H1 (cell line): ENCODE results near the gene TSEN54. TPM values are rescaled to one million over a fixed set of nuclear protein-coding genes. Genes with fewer than 3 reads are reported as not detected.

Experiments used
- CTCF ChIA-PET: fragments of 300-600 bp; sonication (Branson Sonifier 250); formaldehyde crosslinking; loops from one replicate; lab custom pipeline; 2021; ENCODE audit not compliant: partially characterized antibody; lab: Charles Lee
- POLR2A ChIA-PET: fragments of 300-600 bp; sonication (Branson Sonifier 250); formaldehyde crosslinking; loops from one replicate; lab custom pipeline; 2021; ENCODE audit warnings: inconsistent platforms; ENCODE audit not compliant: partially characterized antibody; lab: Charles Lee
- DNase-seq, 2 experiments: peaks; one replicate each; pipeline versions ENCODE4 v3.0.0 to v3.0.0-alpha.2; 2010 to 2022; ENCODE audit warnings: low spot score in 2 of 2, low read depth in 1 of 2, mixed read lengths in 1 of 2
- FAIRE-seq: peaks from 2 replicates; lab custom pipeline; 2011; peaks lifted over from hg19 to GRCh38; lab: Jason Lieb, UNC
- H2AFZ ChIP-seq: 2 replicates; pipeline ENCODE4 v1.8.1; 2012; ENCODE audit warnings: low read length, inconsistent platforms
- H2AK5ac ChIP-seq: 2 replicates; pipeline ENCODE4 v1.6.1; 2013; ENCODE audit warnings: low read depth, low read length
- H2BK120ac ChIP-seq: replicated peaks from 2 replicates; pipeline ENCODE3; 2013; ENCODE audit warnings: low read depth, low read length, inconsistent platforms
- H2BK12ac ChIP-seq: 2 replicates; pipeline ENCODE4 v1.6.1; 2013; ENCODE audit warnings: low read depth, low read length
- H2BK15ac ChIP-seq: 2 replicates; pipeline ENCODE4 v1.6.1; 2013; ENCODE audit warnings: low read length
- H2BK20ac ChIP-seq: 2 replicates; pipeline ENCODE4 v1.6.1; 2013; ENCODE audit warnings: low read length
- H2BK5ac ChIP-seq: 2 replicates; pipeline ENCODE4 v1.6.1; 2013; ENCODE audit warnings: low read depth, low read length
- H3K14ac ChIP-seq: 2 replicates; pipeline ENCODE4 v1.6.1; 2013; ENCODE audit warnings: inconsistent platforms; ENCODE audit not compliant: insufficient read length
- H3K18ac ChIP-seq: 2 replicates; pipeline ENCODE4 v1.6.1; 2013; ENCODE audit warnings: low read length; ENCODE audit errors: extremely low read depth
- H3K23ac ChIP-seq: 2 replicates; pipeline ENCODE4 v1.6.1; 2013; ENCODE audit warnings: inconsistent platforms; ENCODE audit not compliant: insufficient read length
- H3K23me2 ChIP-seq: 2 replicates; pipeline ENCODE4 v1.6.1; 2013; ENCODE audit warnings: low read depth, low read length
- H3K27ac ChIP-seq: 2 replicates; pipeline ENCODE4 v1.6.1; 2011; ENCODE audit warnings: low read depth, low read length, inconsistent platforms
- H3K27me3 ChIP-seq, 4 experiments: replicated peaks in 1 of 4; 1 replicate in 1 of 4; 2 replicates in 3 of 4; pipeline versions ENCODE4 v1.6.1 to v1.8.1; 2011 to 2013; ENCODE audit warnings: low read length in 3 of 4, mild to moderate bottlenecking in 3 of 4, inconsistent platforms in 2 of 4, mixed read lengths in 2 of 4, moderate library complexity in 1 of 4; ENCODE audit not compliant: control insufficient read depth in 3 of 4, insufficient read depth in 3 of 4; ENCODE audit errors: extremely low read depth in 1 of 4
- H3K36me3 ChIP-seq, 4 experiments: 2 replicates each; pipeline versions ENCODE4 v1.6.1 to v1.8.1; 2011 to 2013; ENCODE audit warnings: mild to moderate bottlenecking in 4 of 4, low read length in 3 of 4, moderate library complexity in 2 of 4, control low read depth in 1 of 4, inconsistent platforms in 1 of 4; ENCODE audit not compliant: insufficient read depth in 4 of 4, control insufficient read depth in 2 of 4
- H3K4ac ChIP-seq: replicated peaks from 2 replicates; pipeline ENCODE3; 2013; ENCODE audit warnings: low read length, low read depth, mixed read lengths, inconsistent platforms; ENCODE audit not compliant: insufficient read length
- H3K4me1 ChIP-seq, 4 experiments: replicated peaks in 1 of 4; 1 replicate in 1 of 4; 2 replicates in 3 of 4; pipeline versions ENCODE4 v1.6.1 to v1.8.1; 2011 to 2013; ENCODE audit warnings: low read length in 3 of 4, inconsistent platforms in 2 of 4, mixed read lengths in 1 of 4; ENCODE audit not compliant: insufficient read depth in 4 of 4, control insufficient read depth in 3 of 4
- H3K4me2 ChIP-seq, 2 experiments: 2 replicates each; pipeline versions ENCODE4 v1.6.1 to v1.8.1; 2011 to 2013; ENCODE audit warnings: low read depth in 2 of 2, low read length in 2 of 2, control low read depth in 1 of 2, inconsistent platforms in 1 of 2, mild to moderate bottlenecking in 1 of 2; ENCODE audit not compliant: insufficient read depth in 1 of 2
- H3K4me3 ChIP-seq, 4 experiments: fragments of 200-600, 300-600 bp in 1 of 4; sonication (generic), shearing (Covaris generic), sonication (Bioruptor Twin) in 1 of 4; 2 replicates each; pipeline versions ENCODE4 v1.5.1 to v1.8.1; 2011 to 2016; ENCODE audit warnings: low read length in 4 of 4, low read depth in 3 of 4, control low read depth in 2 of 4, inconsistent platforms in 2 of 4, mild to moderate bottlenecking in 2 of 4, mixed read lengths in 1 of 4, moderate library complexity in 1 of 4; ENCODE audit not compliant: insufficient read depth in 2 of 4; ENCODE audit errors: extremely low read depth in 1 of 4
- H3K56ac ChIP-seq: replicated peaks from 2 replicates; pipeline ENCODE3; 2013; ENCODE audit warnings: low read depth, mild to moderate bottlenecking, mixed read lengths, low read length, inconsistent platforms; ENCODE audit not compliant: insufficient read length
- H3K79me1 ChIP-seq: 2 replicates; pipeline ENCODE4 v1.6.1; 2013; ENCODE audit warnings: low read depth, low read length, control low read depth
- H3K79me2 ChIP-seq, 2 experiments: 2 replicates each; pipeline versions ENCODE4 v1.6.1 to v1.8.1; 2012 to 2013; ENCODE audit warnings: low read length in 2 of 2, mild to moderate bottlenecking in 2 of 2, inconsistent platforms in 1 of 2; ENCODE audit not compliant: insufficient read depth in 2 of 2, control insufficient read depth in 1 of 2
- H3K9ac ChIP-seq, 4 experiments: replicated peaks in 1 of 4; 1 replicate in 1 of 4; 2 replicates in 3 of 4; pipeline versions ENCODE4 v1.6.1 to v1.8.1; 2011 to 2013; ENCODE audit warnings: low read depth in 3 of 4, low read length in 3 of 4, control low read depth in 2 of 4, mild to moderate bottlenecking in 2 of 4, moderate library complexity in 2 of 4, inconsistent platforms in 1 of 4; ENCODE audit errors: extremely low read depth in 1 of 4
- H3K9me3 ChIP-seq, 2 experiments: 2 replicates each; pipeline versions ENCODE4 v1.6.1 to v1.8.1; 2012 to 2013; ENCODE audit warnings: mild to moderate bottlenecking in 2 of 2, moderate library complexity in 2 of 2, control low read depth in 1 of 2, inconsistent platforms in 1 of 2, low read depth in 1 of 2, low read length in 1 of 2, mixed read lengths in 1 of 2; ENCODE audit not compliant: insufficient read depth in 2 of 2
- H4K20me1 ChIP-seq, 2 experiments: replicated peaks in 1 of 2; 2 replicates each; pipeline versions ENCODE3 to v1.8.1; 2011 to 2013; ENCODE audit warnings: inconsistent platforms in 2 of 2, low read length in 2 of 2, mild to moderate bottlenecking in 1 of 2; ENCODE audit not compliant: insufficient read depth in 2 of 2, control insufficient read depth in 1 of 2
- H4K5ac ChIP-seq: 2 replicates; pipeline ENCODE4 v1.6.1; 2013; ENCODE audit warnings: low read length, low read depth, mixed read lengths, inconsistent platforms; ENCODE audit not compliant: insufficient read length
- H4K8ac ChIP-seq: 2 replicates; pipeline ENCODE4 v1.8.0; 2013; ENCODE audit warnings: mild to moderate bottlenecking, moderate library complexity, low read length, inconsistent platforms; ENCODE audit not compliant: insufficient read depth; ENCODE audit errors: extremely low read depth
- H4K91ac ChIP-seq: replicated peaks from 2 replicates; pipeline ENCODE3; 2013; ENCODE audit warnings: low read length, mixed read lengths, inconsistent platforms; ENCODE audit not compliant: insufficient read length
- CEBPB ChIP-seq: IDR thresholded peaks from 2 replicates; pipeline ENCODE4 v1.6.1; 2012; ENCODE audit warnings: low read depth, low read length
- CHD2 ChIP-seq: IDR thresholded peaks from 2 replicates; pipeline ENCODE4 v1.6.1; 2012; ENCODE audit warnings: low read length, improper control_type of control experiment
- CREB1 ChIP-seq: IDR thresholded peaks from 2 replicates; pipeline ENCODE4 v1.6.1; 2012; ENCODE audit warnings: inconsistent platforms
- EP300 ChIP-seq, 2 experiments: IDR thresholded peaks; 1 replicate in 1 of 2; 2 replicates in 1 of 2; pipeline ENCODE4 v1.6.1; 2011 to 2012; ENCODE audit warnings: low read depth in 2 of 2, low read length in 2 of 2, mild to moderate bottlenecking in 2 of 2, borderline replicate concordance in 1 of 2, inconsistent platforms in 1 of 2, moderate library complexity in 1 of 2
- KDM1A ChIP-seq: fragments of 200-600, 300-600 bp; sonication (generic); IDR thresholded peaks from 2 replicates; pipeline ENCODE4 v1.7.1; 2016; ENCODE audit warnings: mild to moderate bottlenecking, low read length, borderline replicate concordance
- POU5F1 ChIP-seq: IDR thresholded peaks from 2 replicates; pipeline ENCODE4 v1.6.1; 2011; ENCODE audit warnings: low read depth, mild to moderate bottlenecking, low read length, moderate library complexity
- SAP30 ChIP-seq: fragments of 300-600 bp; sonication (generic); IDR thresholded peaks from 2 replicates; pipeline ENCODE4 v1.7.1; 2012; ENCODE audit warnings: low read length, moderate library complexity, mild to moderate bottlenecking, inconsistent platforms; ENCODE audit not compliant: insufficient read depth, insufficient replicate concordance
- SIX5 ChIP-seq: IDR thresholded peaks from 2 replicates; pipeline ENCODE4 v1.6.1; 2011; ENCODE audit warnings: mild to moderate bottlenecking, low read depth, low read length
- SP1 ChIP-seq: IDR thresholded peaks from 2 replicates; pipeline ENCODE4 v1.6.1; 2011; ENCODE audit warnings: low read depth, low read length
- SP2 ChIP-seq: IDR thresholded peaks from 2 replicates; pipeline ENCODE4 v1.6.1; 2012; ENCODE audit warnings: mild to moderate bottlenecking, low read length, inconsistent platforms
- SUZ12 ChIP-seq: fragments of 200-600 bp; sonication (generic); IDR thresholded peaks from 2 replicates; pipeline ENCODE4 v1.6.1; 2012; ENCODE audit warnings: mild to moderate bottlenecking, inconsistent platforms, low read length, moderate library complexity, mixed read lengths
- TEAD4 ChIP-seq: IDR thresholded peaks from 2 replicates; pipeline ENCODE4 v1.6.1; 2012; ENCODE audit warnings: low read depth, low read length, inconsistent platforms, mixed read lengths
- YY1 ChIP-seq: IDR thresholded peaks from 2 replicates; pipeline ENCODE4 v1.6.1; 2011; ENCODE audit warnings: low read depth, mild to moderate bottlenecking, low read length
- ZNF274 ChIP-seq: IDR thresholded peaks from 2 replicates; pipeline ENCODE4 v1.7.0; 2012; ENCODE audit warnings: low read length, borderline replicate concordance; ENCODE audit errors: extremely low read depth
- WGBS, 2 experiments: shearing (Covaris generic) in 1 of 2; methylation state at CpG; one replicate each; pipeline versions ENCODE4 v1.1.6 to v1.1.7; 2013 to 2015; ENCODE audit warnings: low lambda C conversion rate in 2 of 2, mixed read lengths in 2 of 2, inconsistent platforms in 1 of 2, low coverage in 1 of 2, missing lambda C conversion rate in 1 of 2; ENCODE audit not compliant: insufficient replicate concordance in 2 of 2, insufficient coverage in 1 of 2, insufficient read length in 1 of 2; ENCODE audit errors: extremely low coverage in 1 of 2, missing lambda C conversion rate in 1 of 2; 5-methylcytosine and 5-hydroxymethylcytosine counted together
- polyA plus RNA-seq, 7 experiments: library from polyadenylated mRNA; depleted of rRNA in 3 of 7; stranded (reverse) in 5 of 7; unstranded in 2 of 7; fragments of >200 nt in 5 of 7; fragments of 200-250 nt in 2 of 7; gene quantifications; 1 replicate in 5 of 7; 2 replicates in 1 of 7; 4 replicates in 1 of 7; pipeline versions ENCODE4 v1.2.1 to v1.2.3, GENCODE V29; 2011 to 2013; ENCODE audit warnings: missing spikeins in 2 of 7, mixed read lengths in 2 of 7
- total RNA-seq: library from RNA; stranded (reverse); fragmentation: NEBNext Ultra II Directional; extraction: Animal tissue kit (Norgen Biotek cat#: 25700); gene quantifications from 2 replicates; pipeline ENCODE4 v1.2.1, GENCODE V29; 2021

The TSEN54 gene
- total and polyA plus RNA-seq, 2 of the 8 experiments (the other 6 are each of a cell fraction or from before 2014, with no cell fraction given) = 43.6 to 60.3 TPM

GRCh38 chr17:75475144-75475835 lies 41.0 kb upstream of the TSEN54 start:
- peaks cover 0 to 10% (median 6%) of the 10 kb centered on the region in 4 experiments; a peak in 5 of 8 replicates for H3K36me3 ChIP-seq
- H2AFZ ChIP-seq = no peak overlapping the region
- H3K9ac ChIP-seq = no peak overlapping the region
- H2AK5ac ChIP-seq = no peak overlapping the region
- no peak overlapping the region; the same call in 1 of the 2 replicates for H2BK5ac ChIP-seq
- no peak overlapping the region for H3K4ac ChIP-seq
- H3K79me1 ChIP-seq = no peaks in the 10 kb centered on the region; the same call in 1 of the 2 replicates
- no peak overlapping the region for H3K4me3 ChIP-seq
- H3K27ac ChIP-seq = no peak overlapping the region
- ChIA-PET POLR2A (interaction anchor here (0.9 kb wide), 1 partner anchor 35 kb away, joined by 3 read pairs; no protein-coding TSS in a partner anchor), CTCF (interaction anchor here (0.6 to 1.5 kb wide), 6 partner anchors 8 to 514 kb away, joined by 3 to 5 read pairs (median 4); no protein-coding TSS in a partner anchor)
- no peaks in the 10 kb centered on the region for H4K20me1 ChIP-seq
- H2BK20ac ChIP-seq = no peak overlapping the region
- no peak overlapping the region for H3K18ac ChIP-seq
- no peak overlapping the region for H4K91ac ChIP-seq
- no peaks in the 10 kb centered on the region for H3K9me3 ChIP-seq
- H3K79me2 ChIP-seq = no peaks in the 10 kb centered on the region
- DNase-seq = no peak
- WGBS, 2 experiments = 85% methylated on average over 12 of the region's 13 CpGs; no CpG with 5 or more reads in 1 of the 2 experiments
- no peak overlapping the region for H4K8ac ChIP-seq
- no peak overlapping the region for H2BK12ac ChIP-seq
- no peak overlapping the region for H2BK15ac ChIP-seq
- no peak overlapping the region for H4K5ac ChIP-seq
- no peaks in the 10 kb centered on the region for H3K27me3 ChIP-seq
- H2BK120ac ChIP-seq = no peak overlapping the region
- H3K14ac ChIP-seq = no peak overlapping the region
- H3K4me2 ChIP-seq = no peak overlapping the region
- no peak overlapping the region for H3K56ac ChIP-seq
- no peaks in the 10 kb centered on the region for H3K23me2 ChIP-seq
- H3K4me1 ChIP-seq = peaks cover 0 to 7% (median 0%) of the 10 kb centered on the region in 4 experiments; a peak in 3 of 7 replicates
- H3K23ac ChIP-seq = no peak overlapping the region
- no peak for FAIRE-seq
- no peak for TF ChIP-seq KDM1A
- no peak for TF ChIP-seq CHD2
- TF ChIP-seq CREB1 = no peak
- TF ChIP-seq YY1 = no peak
- TF ChIP-seq SIX5 = no peak
- TF ChIP-seq TEAD4 = no peak
- TF ChIP-seq ZNF274 = no peak
- no peak for TF ChIP-seq CEBPB
- TF ChIP-seq POU5F1 = no peak
- TF ChIP-seq SAP30 = no peak
- TF ChIP-seq EP300 (IDR thresholded peaks at IDR 0.05; ENCODE audit: borderline replicate concordance in 1 of 2, low read depth in 2 of 2, low read length in 2 of 2) = no peak
- TF ChIP-seq SP1 = no peak
- TF ChIP-seq SUZ12 = no peak
- no peak for TF ChIP-seq SP2
